ENCODE measurements around the gene SH2D7.

The SH2D7 gene

GRCh38 chr15:78105476-78106241, 13.3 kb downstream of the SH2D7 start:
- no peak for DNase-seq

DNA sequence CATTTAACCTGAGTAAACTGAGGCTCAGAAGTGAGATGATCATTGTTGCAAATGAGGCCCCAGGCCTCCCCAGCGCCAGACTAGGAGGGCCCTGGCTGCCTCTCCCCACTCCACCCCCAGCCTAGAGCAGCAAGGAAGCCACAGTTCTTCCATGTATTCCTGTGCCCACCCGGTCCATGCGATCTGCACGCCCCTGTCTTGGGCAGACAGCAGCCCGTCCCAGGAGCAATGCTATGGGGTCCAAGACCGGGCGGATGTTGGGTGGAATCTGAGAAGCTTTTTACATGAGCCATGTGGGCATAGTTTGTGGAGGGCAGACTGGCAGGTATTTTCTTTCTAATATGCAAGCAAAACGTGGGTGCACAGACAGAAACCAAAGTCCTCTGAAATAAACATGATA, 15.1 kb downstream of the SH2D7 start:
- DNase-seq = no peak

DNA sequence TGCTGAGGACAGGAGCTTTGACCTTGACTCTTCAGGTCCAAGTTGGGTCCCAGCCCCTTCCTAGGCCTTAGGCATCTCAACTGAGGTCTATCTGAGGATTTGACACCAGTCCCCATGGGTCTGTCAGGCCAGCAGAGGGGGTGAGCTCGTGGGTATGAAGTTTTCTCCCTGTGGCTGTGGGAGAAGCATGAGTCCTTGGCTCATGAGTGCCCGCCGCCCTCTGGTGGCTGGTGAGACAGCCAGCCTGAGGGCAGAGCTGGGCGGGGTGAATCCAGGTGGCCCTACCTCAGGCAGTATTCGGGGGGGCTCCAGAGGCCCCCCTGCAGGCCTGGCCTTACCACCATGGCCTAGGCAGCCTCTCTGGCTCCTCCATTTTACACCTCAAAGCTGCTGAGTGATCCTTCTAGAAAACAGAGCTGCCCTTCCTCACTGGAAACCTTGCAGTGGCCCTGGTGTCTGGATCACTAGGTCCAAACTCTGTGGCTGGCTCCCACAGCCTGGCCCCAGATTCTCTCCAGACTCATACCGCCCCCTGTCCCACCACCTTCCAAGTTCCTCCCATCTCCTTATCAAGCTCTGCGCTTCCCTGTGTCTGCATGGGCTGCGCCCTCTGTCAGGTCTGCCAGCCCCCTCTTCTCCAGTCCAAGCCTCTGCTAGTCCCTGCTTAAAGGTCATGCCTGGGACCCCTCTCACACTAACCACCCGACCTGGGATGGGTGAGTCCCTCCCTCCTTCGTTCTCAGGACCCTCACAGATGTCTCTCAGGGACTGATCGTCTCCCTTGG, 16.1 kb downstream of the SH2D7 start:
- DNase-seq = peak; percentile 6

GRCh38 chr15:78109156-78109555, 16.8 kb downstream of the SH2D7 start:
- DNase-seq = no peak

GRCh38 chr15:78110096-78110495, 17.7 kb downstream of the SH2D7 start:
- DNase-seq = no peak

- no peak for DNase-seq
Observed at GRCh38 chr15:78110916-78111475, 18.6 kb downstream of the SH2D7 start.

DNA sequence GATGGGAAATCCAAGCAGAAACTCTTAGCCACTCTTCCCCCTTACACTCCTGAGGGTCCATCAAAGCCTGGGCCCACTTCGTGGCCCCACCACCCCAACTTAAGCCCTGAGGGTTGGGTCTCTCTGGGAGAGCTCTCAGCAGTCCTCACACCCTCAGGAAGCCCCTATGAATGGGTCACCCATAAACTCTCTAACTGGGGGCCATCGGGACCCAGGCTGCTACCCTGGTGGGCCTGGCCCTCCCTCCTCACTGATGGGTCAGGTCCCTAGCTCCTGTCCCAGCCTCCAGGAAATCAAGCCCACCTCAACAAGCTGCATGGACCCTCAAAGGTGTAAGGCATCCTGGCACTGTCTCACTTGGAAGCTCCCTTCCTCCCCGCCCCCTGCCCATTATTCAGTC, 19.4 kb downstream of the SH2D7 start:
- DNase-seq = no peak

- DNase-seq = no peak
Observed at GRCh38 chr15:78112551-78112950, 20.2 kb downstream of the SH2D7 start.

GRCh38 chr15:78120523-78120922, 28.2 kb downstream of the SH2D7 start:
- DNase-seq = no peak

DNA sequence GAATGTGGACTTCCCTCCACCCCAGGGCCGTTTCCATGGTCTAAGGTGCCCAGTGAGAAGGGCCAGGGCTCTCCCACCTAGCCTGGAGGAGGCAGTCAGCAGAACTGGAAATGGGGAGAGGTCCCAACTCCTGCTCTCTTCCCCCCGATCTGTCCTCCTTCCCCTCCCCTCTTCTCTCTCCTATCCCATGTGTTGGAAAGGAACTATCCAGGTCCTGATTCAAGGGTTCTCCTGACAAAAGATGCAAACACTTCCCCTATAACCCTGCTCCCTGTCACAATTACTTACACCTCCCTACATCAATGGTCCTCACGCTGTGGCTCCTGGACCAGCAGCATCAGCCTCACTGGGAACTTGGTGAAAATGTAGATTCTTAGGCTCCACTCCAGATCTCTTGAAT, 32.9 kb downstream of the SH2D7 start:
- DNase-seq = no peak

- DNase-seq = peak; percentile 9
Observed at GRCh38 chr15:78127882-78128281, 35.5 kb downstream of the SH2D7 start.

- no peak for DNase-seq
Observed at GRCh38 chr15:78129077-78129750, 36.9 kb downstream of the SH2D7 start.

- no peak for DNase-seq
Observed at GRCh38 chr15:78129751-78130287, 37.5 kb downstream of the SH2D7 start.

DNA sequence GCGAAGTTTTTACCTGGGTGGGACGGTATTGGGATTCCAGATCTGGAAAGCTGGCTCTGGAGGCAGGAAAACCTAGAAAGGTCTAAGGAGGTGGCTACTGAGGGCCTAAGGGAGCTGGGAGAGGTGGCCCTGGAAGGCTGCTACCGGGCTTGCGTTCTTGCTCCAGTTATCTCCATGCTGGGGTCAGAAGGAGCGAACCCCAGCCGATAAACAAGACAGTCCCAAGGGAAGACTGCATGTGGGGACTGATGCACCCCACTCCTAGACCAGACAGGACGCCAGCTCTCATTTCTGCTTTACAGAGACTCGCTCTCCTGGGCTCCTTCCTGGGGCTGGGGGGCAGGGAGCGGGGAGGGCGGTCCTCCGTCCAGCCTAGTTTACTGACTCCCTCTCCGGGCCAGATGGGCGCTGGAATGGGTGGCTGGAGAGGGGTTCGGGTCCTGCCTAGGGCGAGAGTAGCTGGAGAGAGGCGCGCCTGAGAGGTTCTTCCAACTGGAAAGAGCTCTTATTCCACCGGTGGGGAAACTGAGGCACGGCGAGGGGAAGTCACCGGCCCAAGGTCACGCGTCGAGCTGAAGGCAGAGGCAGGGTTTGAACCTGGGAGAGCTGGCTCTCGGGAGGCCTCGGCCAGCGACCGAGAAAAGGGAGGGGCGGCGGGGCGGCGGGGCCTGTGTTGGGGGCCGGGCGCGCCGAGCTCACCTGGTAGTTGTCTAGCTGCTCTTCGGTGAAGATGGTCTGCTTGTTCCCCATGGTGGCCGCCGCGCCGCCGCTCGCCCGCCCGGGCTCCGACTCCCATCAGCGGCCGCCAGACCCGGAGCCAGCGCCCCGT, 38.3 kb downstream of the SH2D7 start:
- DNase-seq = no peak

- DNase-seq = peak; percentile 53
Observed at GRCh38 chr15:78131295-78132061, 39.1 kb downstream of the SH2D7 start, which contains the start of gene CIB2. CIB2 (minus strand) TSS chr15:78131445; CDS start chr15:78131215, 230 bp downstream.

GRCh38 chr15:78133801-78134200, 41.4 kb downstream of the SH2D7 start:
- DNase-seq = no peak

GRCh38 chr15:78139578-78139977, 47.2 kb downstream of the SH2D7 start:
- DNase-seq = no peak

GRCh38 chr15:78140292-78140691, 47.9 kb downstream of the SH2D7 start:
- DNase-seq = no peak

DNA sequence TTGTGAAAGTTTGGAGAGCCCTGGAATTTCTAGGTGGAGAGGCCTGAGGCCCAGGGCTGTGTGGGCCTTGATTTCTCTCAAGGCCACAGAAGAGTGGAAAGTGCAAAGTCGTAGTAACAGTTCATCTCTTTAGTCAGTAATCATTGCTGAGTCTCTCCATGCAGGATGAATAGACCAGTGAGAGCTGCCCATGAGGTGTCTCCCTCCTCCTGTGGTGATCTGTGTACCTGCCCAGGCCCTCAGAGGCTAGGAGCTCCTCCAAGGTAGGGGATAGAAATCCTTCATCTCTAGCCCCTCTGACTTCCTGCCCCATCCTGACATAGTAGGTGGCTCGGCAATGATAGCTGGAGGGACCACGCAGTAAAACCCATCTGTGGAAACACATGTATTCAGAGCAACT, 50.0 kb downstream of the SH2D7 start:
- no peak for DNase-seq

DNA sequence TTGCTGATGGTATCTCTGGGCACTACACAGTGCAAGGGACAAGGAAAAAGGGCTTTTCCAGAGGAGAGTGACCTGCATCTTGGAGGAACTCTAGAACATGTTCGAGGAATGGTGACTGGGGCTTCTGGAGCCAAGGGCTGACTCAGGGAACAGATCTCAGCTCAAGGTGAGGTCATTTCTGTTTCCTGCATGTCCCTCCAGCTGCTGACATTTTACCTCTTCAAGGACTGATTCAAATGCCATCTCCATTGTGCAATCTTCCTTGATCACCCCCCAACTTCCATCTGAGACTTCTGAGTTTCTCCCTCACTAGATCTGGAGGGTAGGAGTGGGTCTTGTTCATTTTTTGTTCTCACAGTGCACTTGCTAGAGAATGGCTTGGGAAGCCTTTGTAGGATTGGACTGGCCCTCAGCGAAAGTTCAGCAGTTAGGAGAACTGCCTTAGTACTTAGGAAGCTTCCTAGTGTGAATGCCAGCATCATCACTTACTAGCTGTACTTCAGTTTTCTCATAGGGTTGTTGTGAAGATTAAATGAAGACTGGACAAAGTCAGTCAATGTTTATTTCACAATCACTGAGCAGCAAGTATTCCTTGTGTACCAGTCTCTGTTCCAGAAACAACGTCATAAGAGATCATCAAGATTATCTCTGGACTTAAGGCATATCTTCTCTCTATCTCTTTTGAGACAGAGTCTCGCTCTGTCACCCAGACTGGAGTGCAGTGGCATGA, 54.2 kb downstream of the SH2D7 start:
- no peak for DNase-seq

DNA sequence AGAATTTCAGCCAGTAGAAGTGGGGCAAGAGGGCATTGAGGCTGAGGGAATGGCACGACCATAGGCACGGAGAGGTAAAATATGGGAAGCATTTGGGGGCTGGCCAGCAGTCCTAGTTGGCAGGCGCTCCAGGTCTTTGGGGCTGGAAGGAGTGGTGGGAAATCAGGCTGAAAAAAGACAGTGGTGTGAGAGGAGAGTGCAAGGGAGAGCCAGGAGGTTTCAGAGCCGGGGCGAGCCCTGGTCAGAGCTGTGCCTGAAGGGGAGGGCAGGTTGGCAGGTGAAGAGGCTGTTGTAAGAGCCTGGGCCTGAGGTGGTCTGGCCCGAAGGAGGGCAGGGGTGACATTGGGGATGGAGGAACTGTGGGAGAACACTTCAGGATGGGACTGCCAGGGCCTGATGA, 55.2 kb downstream of the SH2D7 start:
- no peak for DNase-seq

Measured in NCI-H510A treated with DMSO at 0.1 percent for 48 hours (cell line).